Activated naive CD4-positive, alpha-beta T cell treated with anti-CD3 and anti-CD28 coated beads, Interleukin-2, amount 10 ng/mL, durations not matched to agents 7 days and 5 days (primary cell): ENCODE results near the gene TLNRD1.

Source experiments
- CTCF ChIA-PET: fragments of 350-600 bp; sonication (Branson Sonifier 250); formaldehyde crosslinking; loops from one replicate; lab custom pipeline; 2021; ENCODE audit warnings: antibody characterized with exemption; lab: Charles Lee
- DNase-seq: peaks from one replicate; pipeline ENCODE4 v3.0.0-alpha.2; 2020
- H3K27ac Mint-ChIP-seq: one replicate; pipeline ENCODE4 v1.8.0; 2021; ENCODE audit warnings: mild to moderate bottlenecking, moderate library complexity, mixed read lengths
- H3K27me3 Mint-ChIP-seq: one replicate; pipeline ENCODE4 v1.8.0; 2021; ENCODE audit warnings: mild to moderate bottlenecking, mixed read lengths
- H3K36me3 Mint-ChIP-seq: one replicate; pipeline ENCODE4 v1.8.0; 2021; ENCODE audit warnings: mixed read lengths
- H3K4me1 Mint-ChIP-seq: one replicate; pipeline ENCODE4 v1.8.0; 2021; ENCODE audit warnings: mixed read lengths
- H3K4me3 Mint-ChIP-seq: one replicate; pipeline ENCODE4 v1.8.0; 2021; ENCODE audit warnings: mild to moderate bottlenecking, moderate library complexity, mixed read lengths
- H3K9me3 Mint-ChIP-seq: one replicate; pipeline ENCODE4 v1.8.0; 2021; ENCODE audit warnings: mixed read lengths

TLNRD1 gene

GRCh38 chr15:80985981-80986380, 14.7 kb upstream of the TLNRD1 start:
- DNase-seq = no peak
- no peaks in the 10 kb centered on the region for H3K9me3 Mint-ChIP-seq
- H3K4me1 Mint-ChIP-seq = peaks cover 72% of the 10 kb centered on the region
- no peak overlapping the region for H3K27ac Mint-ChIP-seq
- H3K27me3 Mint-ChIP-seq = no peaks in the 10 kb centered on the region
- no peak overlapping the region for H3K4me3 Mint-ChIP-seq
- CTCF ChIA-PET = interaction anchor here (1.2 to 2.0 kb wide), 2 partner anchors 16 to 280 kb away, joined by 5 to 6 read pairs; no protein-coding TSS in a partner anchor
- peaks cover 50% of the 10 kb centered on the region for H3K36me3 Mint-ChIP-seq

- no peaks in the 10 kb centered on the region for H3K27me3 Mint-ChIP-seq
- DNase-seq = no peak
- peak overlapping the region; percentile 42 for H3K4me3 Mint-ChIP-seq
- peaks cover 77% of the 10 kb centered on the region for H3K4me1 Mint-ChIP-seq
- CTCF ChIA-PET = interaction anchor here (1.2 to 2.0 kb wide), 2 partner anchors 16 to 280 kb away, joined by 5 to 6 read pairs; no protein-coding TSS in a partner anchor
- H3K9me3 Mint-ChIP-seq = no peaks in the 10 kb centered on the region
- no peak overlapping the region for H3K27ac Mint-ChIP-seq
- peaks cover 50% of the 10 kb centered on the region for H3K36me3 Mint-ChIP-seq
Measured at GRCh38 chr15:80986487-80986886, 14.2 kb upstream of the TLNRD1 start.

GRCh38 chr15:80988148-80988796, 12.5 kb upstream of the TLNRD1 start:
- CTCF ChIA-PET = interaction anchor here (0.7 to 2.4 kb wide), 2 partner anchors 115 to 278 kb away, joined by 3 to 11 read pairs; no protein-coding TSS in a partner anchor
- Mint-ChIP-seq H3K36me3 (peaks cover 39% of the 10 kb centered on the region), H3K9me3 (no peaks in the 10 kb centered on the region), H3K27ac (peak overlapping the region; percentile 96), H3K27me3 (no peaks in the 10 kb centered on the region), H3K4me1 (peaks cover 81% of the 10 kb centered on the region), H3K4me3 (peak overlapping the region; percentile 99)
- DNase-seq = no peak

- Mint-ChIP-seq H3K9me3 (no peaks in the 10 kb centered on the region), H3K27ac (peak overlapping the region; percentile 96), H3K4me3 (peak overlapping the region; percentile 99), H3K36me3 (peaks cover 35% of the 10 kb centered on the region), H3K4me1 (peaks cover 77% of the 10 kb centered on the region), H3K27me3 (no peaks in the 10 kb centered on the region)
- DNase-seq = no peak
- CTCF ChIA-PET = interaction anchor here (2.4 kb wide), 1 partner anchor 278 kb away, joined by 11 read pairs; no protein-coding TSS in a partner anchor
Measured at GRCh38 chr15:80989081-80989517, 11.6 kb upstream of the TLNRD1 start.

- Mint-ChIP-seq H3K9me3 (no peaks in the 10 kb centered on the region), H3K27me3 (no peaks in the 10 kb centered on the region), H3K4me3 (peak within 1 kb of the TSS; percentile 99), H3K4me1 (peaks cover 71% of the 10 kb centered on the region), H3K36me3 (peaks cover 30% of the 10 kb centered on the region), H3K27ac (peak within 1 kb of the TSS; percentile 96)
- CTCF ChIA-PET = interaction anchor here (2.4 to 2.9 kb wide), 2 partner anchors 276 to 277 kb away, joined by 11 to 19 read pairs; no protein-coding TSS in a partner anchor
- DNase-seq = peak; percentile 98
Measured at GRCh38 chr15:80989518-80990478, 10.9 kb upstream of the TLNRD1 start, which contains the start of gene MESD. TSS of gene MESD (minus strand) at chr15:80989819. CDS start at chr15:80989791, 28 bp downstream.

- CTCF ChIA-PET = interaction anchor here (0.6 to 2.9 kb wide), 8 partner anchors 10 to 535 kb away, joined by 3 to 19 read pairs (median 4); partner anchors contain the start of gene TLNRD1
- Mint-ChIP-seq H3K4me3 (peak overlapping the region; percentile 27), H3K27me3 (no peaks in the 10 kb centered on the region), H3K27ac (peak overlapping the region; percentile 96), H3K4me1 (peaks cover 71% of the 10 kb centered on the region), H3K36me3 (peaks cover 25% of the 10 kb centered on the region), H3K9me3 (no peaks in the 10 kb centered on the region)
- DNase-seq = no peak
Measured at GRCh38 chr15:80990955-80991354, 9.8 kb upstream of the TLNRD1 start.

GRCh38 chr15:80991421-80991820, 9.3 kb upstream of the TLNRD1 start:
- Mint-ChIP-seq H3K9me3 (no peaks in the 10 kb centered on the region), H3K36me3 (peaks cover 26% of the 10 kb centered on the region), H3K4me3 (peak overlapping the region; percentile 27), H3K27ac (peak overlapping the region; percentile 96), H3K4me1 (peaks cover 72% of the 10 kb centered on the region), H3K27me3 (no peaks in the 10 kb centered on the region)
- peak; percentile 68 for DNase-seq
- CTCF ChIA-PET = interaction anchor here (0.7 to 2.9 kb wide), 9 partner anchors 9 to 283 kb away, joined by 3 to 19 read pairs (median 4); partner anchors contain the start of gene TLNRD1

- Mint-ChIP-seq H3K9me3 (peaks cover 1% of the 10 kb centered on the region), H3K36me3 (peaks cover 21% of the 10 kb centered on the region), H3K4me1 (peaks cover 67% of the 10 kb centered on the region), H3K4me3 (no peak overlapping the region), H3K27ac (peak overlapping the region; percentile 96), H3K27me3 (no peaks in the 10 kb centered on the region)
- CTCF ChIA-PET = interaction anchor here (0.7 to 2.9 kb wide), 6 partner anchors 11 to 283 kb away, joined by 3 to 19 read pairs (median 4); no protein-coding TSS in a partner anchor
- DNase-seq = no peak
Measured at GRCh38 chr15:80992006-80992405, 8.7 kb upstream of the TLNRD1 start.

- CTCF ChIA-PET = interaction anchor here (1.8 to 2.9 kb wide), 2 partner anchors 116 to 274 kb away, joined by 8 to 19 read pairs; no protein-coding TSS in a partner anchor
- H3K4me3 Mint-ChIP-seq = no peak overlapping the region
Measured at GRCh38 chr15:80992441-80992840, 8.3 kb upstream of the TLNRD1 start.

GRCh38 chr15:80996247-80996646, 4.5 kb upstream of the TLNRD1 start:
- CTCF ChIA-PET = interaction anchor here (1.2 to 4.1 kb wide), 2 partner anchors 111 to 270 kb away, joined by 7 to 21 read pairs; no protein-coding TSS in a partner anchor
- no peak for DNase-seq
- H3K4me1 Mint-ChIP-seq = peaks cover 60% of the 10 kb centered on the region
- no peak overlapping the region for H3K27ac Mint-ChIP-seq
- H3K27me3 Mint-ChIP-seq = no peaks in the 10 kb centered on the region
- peaks cover 5% of the 10 kb centered on the region for H3K9me3 Mint-ChIP-seq
- H3K4me3 Mint-ChIP-seq = no peak overlapping the region
- H3K36me3 Mint-ChIP-seq = peaks cover 17% of the 10 kb centered on the region

More at GRCh38 chr15:80992441-80992840, 8.3 kb upstream of the TLNRD1 start:
- DNase-seq = no peak
- no peaks in the 10 kb centered on the region for H3K27me3 Mint-ChIP-seq
- peaks cover 4% of the 10 kb centered on the region for H3K9me3 Mint-ChIP-seq
- peaks cover 69% of the 10 kb centered on the region for H3K4me1 Mint-ChIP-seq
- peaks cover 24% of the 10 kb centered on the region for H3K36me3 Mint-ChIP-seq
- H3K27ac Mint-ChIP-seq = no peak overlapping the region

- H3K27ac Mint-ChIP-seq = no peak overlapping the region
- CTCF ChIA-PET = interaction anchor here (0.7 to 4.1 kb wide), 5 partner anchors 100 to 430 kb away, joined by 3 to 21 read pairs (median 3); no protein-coding TSS in a partner anchor
Measured at GRCh38 chr15:80997692-80998091, 3.0 kb upstream of the TLNRD1 start.

GRCh38 chr15:80998251-80998650, 2.5 kb upstream of the TLNRD1 start:
- Mint-ChIP-seq H3K4me3 (peak overlapping the region; percentile 9), H3K27me3 (no peaks in the 10 kb centered on the region), H3K36me3 (peaks cover 20% of the 10 kb centered on the region), H3K4me1 (peaks cover 48% of the 10 kb centered on the region), H3K9me3 (peaks cover 5% of the 10 kb centered on the region), H3K27ac (peak overlapping the region; percentile 80)
- CTCF ChIA-PET = interaction anchor here (0.7 to 4.1 kb wide), 5 partner anchors 99 to 431 kb away, joined by 3 to 21 read pairs (median 3); no protein-coding TSS in a partner anchor
- no peak for DNase-seq

More at GRCh38 chr15:80997692-80998091, 3.0 kb upstream of the TLNRD1 start:
- Mint-ChIP-seq H3K9me3 (peaks cover 5% of the 10 kb centered on the region), H3K4me1 (peaks cover 46% of the 10 kb centered on the region), H3K4me3 (no peak overlapping the region), H3K27me3 (no peaks in the 10 kb centered on the region), H3K36me3 (peaks cover 18% of the 10 kb centered on the region)
- no peak for DNase-seq

GRCh38 chr15:80999623-81000036, 1.1 kb upstream of the TLNRD1 start:
- H3K27ac Mint-ChIP-seq = peak overlapping the region; percentile 99
- H3K4me3 Mint-ChIP-seq = peak overlapping the region; percentile 95
- no peaks in the 10 kb centered on the region for H3K27me3 Mint-ChIP-seq
- H3K4me1 Mint-ChIP-seq = peaks cover 62% of the 10 kb centered on the region
- peaks cover 34% of the 10 kb centered on the region for H3K36me3 Mint-ChIP-seq
- peak; percentile 82 for DNase-seq
- CTCF ChIA-PET = interaction anchor here (2.0 to 4.1 kb wide), 2 partner anchors 108 to 267 kb away, joined by 8 to 21 read pairs; no protein-coding TSS in a partner anchor
- peaks cover 5% of the 10 kb centered on the region for H3K9me3 Mint-ChIP-seq
